NCI-H2081 (cell line): ENCODE measurements around the gene KCNJ6.
"Not testable (repeated sequence)": the region's sequence is repeated elsewhere in the genome, so short reads cannot be mapped to it uniquely, and the experiment has no call there.

ENCODE experiments used
- DNase-seq, 2 experiments: peaks; one replicate each; lab custom pipeline; 2025; lab: John Stamatoyannopoulos, UW

KCNJ6 gene, protein sequence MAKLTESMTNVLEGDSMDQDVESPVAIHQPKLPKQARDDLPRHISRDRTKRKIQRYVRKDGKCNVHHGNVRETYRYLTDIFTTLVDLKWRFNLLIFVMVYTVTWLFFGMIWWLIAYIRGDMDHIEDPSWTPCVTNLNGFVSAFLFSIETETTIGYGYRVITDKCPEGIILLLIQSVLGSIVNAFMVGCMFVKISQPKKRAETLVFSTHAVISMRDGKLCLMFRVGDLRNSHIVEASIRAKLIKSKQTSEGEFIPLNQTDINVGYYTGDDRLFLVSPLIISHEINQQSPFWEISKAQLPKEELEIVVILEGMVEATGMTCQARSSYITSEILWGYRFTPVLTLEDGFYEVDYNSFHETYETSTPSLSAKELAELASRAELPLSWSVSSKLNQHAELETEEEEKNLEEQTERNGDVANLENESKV

DNA sequence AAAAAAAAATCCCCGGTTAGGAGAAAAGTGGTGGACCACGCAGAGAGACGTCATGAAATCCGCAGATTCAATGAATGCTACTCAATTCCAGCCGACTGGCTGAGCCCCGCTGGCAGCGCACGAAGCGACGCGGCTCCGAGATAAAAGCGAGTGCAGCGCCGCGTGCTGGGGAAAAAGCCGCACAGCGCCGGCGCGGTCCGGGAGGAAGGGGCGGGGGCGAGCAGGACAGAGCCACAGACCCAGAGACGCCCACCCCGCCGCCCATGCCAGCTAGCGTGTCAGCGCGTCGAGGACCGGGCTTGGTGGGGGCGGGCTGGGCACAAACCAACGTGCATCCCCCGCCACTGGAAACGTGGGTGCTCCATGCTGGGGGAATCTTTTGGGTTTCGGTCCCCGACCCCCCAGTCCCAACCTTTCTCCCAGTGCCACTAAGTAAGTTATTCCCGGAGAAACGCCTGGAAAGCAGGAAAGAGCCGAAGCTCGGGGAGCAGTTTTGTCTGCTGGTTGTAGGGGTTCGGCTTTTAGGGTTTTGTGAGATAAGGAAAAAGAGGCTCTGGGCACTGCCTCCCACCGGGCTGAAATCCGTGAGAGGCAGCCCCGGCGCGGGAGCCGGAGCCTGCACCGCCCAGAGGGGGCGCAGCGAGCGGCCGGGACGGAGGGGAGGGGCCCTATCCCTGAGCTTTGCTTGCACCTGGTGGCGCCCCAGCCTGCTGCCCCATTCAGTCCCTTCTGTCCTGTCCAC is at the start of gene KCNJ6:
Gene KCNJ6 (minus strand): TSS at position 148 of the 742 bp plus-strand sequence. CDS start 75,775 bp downstream, outside the sequence.
- DNase-seq, result peak; percentile 34 to 57

DNA sequence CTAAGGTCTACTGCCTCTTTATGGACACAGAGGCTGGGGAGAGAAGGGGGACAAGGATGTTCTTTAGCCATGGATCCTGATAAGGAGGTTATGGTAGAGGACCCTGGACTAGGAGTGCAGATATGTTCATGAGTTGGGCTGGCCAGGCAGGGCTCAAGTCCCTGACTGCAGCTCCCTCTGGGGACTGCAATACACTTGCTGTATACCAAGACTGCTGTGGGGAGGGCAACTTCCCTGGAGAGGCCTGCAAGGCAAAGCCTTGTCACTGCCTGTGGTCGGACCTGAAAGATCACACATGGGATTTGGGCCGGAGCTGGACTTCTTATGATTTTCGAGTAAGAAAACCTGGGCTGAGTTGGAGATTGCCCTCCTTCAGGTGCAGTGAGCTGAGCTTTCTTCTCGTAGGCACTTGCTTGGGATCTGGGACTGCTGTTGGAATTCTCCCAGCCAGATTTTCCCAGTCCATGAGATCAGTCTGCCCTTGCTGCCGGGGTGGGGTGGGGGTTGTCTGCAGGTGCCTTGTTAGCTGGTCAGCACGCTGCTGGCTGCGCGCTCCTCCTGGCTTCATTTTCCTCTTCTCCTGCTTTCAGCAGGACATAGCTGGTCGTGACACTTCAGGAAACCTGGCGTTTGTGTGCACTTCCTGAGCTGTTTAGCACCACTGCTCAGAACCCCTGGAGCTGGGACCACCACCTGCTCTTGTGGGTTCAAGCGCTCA is 49.0 kb upstream of the KCNJ6 start:
- DNase-seq, result no peak

DNA sequence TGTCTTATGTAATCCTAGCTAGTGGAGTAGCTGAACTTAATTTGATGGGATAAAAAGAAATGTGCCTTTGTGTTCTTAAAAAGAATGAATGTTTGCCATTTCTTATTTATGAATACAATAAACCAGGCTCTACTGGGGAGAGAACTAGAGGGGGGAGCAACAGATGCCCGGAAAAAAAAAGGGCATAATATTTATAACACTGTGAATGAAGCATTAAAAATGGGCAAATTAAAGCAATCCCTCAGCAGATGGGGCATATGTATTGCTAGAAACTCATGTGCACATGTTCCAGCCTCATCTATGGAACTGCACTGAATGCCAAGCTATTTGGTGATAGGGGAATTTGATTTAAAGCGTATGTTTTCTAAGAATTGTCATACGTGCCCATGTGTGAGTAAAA is 42.3 kb upstream of the KCNJ6 start:
- no peak for DNase-seq

DNA sequence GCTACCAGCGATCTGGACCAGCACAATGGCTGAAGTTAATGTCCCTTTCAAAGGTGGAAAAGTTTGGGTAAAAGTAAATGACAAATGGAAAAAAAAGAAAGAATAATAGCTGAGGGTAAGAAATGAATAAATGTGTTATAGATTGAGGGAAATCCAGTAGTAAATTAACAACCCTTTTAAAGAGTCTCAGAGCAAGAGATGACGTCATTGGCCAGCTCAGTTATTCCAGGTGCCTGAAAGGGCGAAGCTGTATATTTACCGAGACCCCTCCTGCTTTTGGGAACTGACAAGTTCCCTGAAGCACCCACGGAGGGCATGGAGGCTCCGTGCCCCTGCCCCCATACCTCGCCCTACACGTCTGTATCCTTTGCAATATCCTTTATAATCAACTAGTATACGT is 40.5 kb upstream of the KCNJ6 start:
- DNase-seq, result no peak

DNA sequence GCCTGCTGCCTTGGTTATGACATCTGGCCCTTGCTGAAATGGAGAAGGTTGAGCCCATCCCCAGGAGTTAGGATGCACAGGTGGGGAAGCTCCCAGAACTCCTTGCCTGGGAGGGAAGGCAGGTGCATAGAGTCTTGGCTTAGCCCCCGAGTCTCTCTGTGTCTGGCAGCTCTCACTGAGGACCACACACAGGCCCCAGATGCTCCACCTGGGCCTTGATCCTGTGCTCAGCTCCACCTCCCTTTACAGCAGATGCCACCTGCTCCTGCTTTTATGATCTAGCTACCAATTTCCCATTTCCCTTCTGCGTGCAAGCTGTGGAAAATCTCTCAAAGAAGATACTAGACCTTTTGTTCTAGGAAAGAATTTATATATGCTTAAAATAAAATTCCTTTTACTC is 28.8 kb upstream of the KCNJ6 start:
- DNase-seq, result no peak

DNA sequence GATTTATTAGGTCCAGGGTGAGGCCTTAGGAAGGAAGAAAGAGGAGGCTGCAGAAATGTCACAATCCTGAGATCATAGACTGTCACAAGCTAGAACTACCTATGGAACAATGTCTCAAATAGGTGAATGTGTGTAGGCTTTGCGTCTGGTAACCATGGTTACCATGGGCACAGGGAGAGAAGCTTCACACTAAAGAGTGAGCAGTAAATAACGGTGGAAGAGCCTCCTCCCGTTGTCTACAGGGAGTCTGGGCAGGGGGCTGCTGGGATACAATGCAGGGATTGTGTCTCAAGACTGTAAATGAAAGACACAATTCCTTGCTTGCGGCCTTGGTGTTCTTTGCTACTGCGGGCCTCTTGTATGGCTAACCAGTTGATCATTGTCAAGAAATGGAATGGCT is 28.2 kb upstream of the KCNJ6 start:
- DNase-seq, result no peak

DNA sequence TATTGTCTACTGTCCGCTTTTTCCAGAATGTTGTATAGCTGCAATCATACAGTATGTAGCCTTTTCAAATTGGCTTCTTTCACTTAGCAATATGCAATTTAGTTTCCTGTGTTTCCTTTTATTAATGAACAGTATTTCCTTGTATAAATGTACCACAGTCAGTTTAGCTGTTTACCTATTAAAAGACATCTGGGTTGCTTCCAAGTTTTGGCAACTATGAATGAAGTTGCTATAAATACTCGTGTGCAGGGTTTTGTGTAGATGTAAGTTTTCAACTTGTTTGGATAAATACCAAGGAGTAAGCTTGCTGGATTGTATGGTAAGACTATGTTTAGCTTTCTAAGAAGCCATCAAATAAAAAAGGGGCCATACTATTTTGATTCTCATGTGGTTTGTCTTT is 24.4 kb upstream of the KCNJ6 start:
- no peak for DNase-seq

DNA sequence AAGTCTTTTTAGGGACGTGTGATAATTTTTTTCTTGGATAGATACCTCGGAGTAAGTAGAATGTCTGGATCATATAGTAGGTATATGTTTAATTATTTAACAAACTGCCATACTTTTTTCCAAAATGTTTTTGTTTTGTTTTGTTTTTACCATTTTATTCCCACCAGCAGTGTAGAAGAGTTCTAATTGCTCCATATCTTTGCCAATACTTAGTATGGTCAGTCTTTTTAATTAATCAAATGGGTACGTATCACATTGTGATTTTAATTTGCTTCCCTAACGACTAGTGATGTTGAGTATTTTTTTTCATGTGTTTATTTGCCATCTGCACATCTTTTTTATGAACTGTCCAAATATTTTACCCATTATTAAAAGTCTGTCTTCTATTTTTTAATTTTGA is 23.6 kb upstream of the KCNJ6 start:
- DNase-seq, result no peak

DNA sequence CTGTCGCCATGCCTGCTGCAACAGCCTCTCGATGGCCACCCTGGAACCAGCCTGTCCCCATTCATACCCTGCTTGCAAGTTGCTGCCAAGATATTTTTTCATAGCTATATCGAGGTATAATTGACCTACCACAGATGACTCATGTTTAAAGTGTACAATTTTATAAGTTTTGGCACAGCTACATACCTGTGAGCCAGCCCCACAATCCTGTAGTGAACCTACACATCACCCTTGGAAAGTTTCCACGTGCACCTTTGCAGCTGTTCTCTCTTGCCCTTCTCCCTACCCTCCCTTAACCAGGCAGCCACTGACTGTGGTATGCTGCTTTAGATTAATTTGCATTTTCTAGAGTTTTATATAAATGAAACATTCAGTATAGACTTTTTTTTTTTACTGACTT is 23.0 kb upstream of the KCNJ6 start:
- DNase-seq, result no peak

DNA sequence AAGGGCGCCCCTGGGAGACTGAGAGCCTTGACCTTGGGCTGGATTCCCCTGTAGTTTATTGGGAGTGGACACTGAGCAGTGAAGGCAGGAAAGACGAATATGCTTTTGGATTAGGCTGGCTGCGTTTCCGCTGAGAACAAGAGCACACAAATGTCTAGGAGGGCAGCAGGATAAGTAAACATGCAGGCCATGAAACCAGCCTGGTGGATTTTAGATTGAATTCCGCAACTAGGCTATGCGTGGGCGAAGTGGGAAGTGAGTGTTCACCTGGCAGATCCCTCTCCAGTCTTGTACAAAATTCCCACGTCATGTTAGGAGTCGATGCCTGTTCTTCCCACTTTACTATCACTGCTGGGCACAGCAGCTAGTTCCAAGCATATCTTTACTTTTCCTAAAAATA is 21.4 kb upstream of the KCNJ6 start:
- DNase-seq, result no peak

DNA sequence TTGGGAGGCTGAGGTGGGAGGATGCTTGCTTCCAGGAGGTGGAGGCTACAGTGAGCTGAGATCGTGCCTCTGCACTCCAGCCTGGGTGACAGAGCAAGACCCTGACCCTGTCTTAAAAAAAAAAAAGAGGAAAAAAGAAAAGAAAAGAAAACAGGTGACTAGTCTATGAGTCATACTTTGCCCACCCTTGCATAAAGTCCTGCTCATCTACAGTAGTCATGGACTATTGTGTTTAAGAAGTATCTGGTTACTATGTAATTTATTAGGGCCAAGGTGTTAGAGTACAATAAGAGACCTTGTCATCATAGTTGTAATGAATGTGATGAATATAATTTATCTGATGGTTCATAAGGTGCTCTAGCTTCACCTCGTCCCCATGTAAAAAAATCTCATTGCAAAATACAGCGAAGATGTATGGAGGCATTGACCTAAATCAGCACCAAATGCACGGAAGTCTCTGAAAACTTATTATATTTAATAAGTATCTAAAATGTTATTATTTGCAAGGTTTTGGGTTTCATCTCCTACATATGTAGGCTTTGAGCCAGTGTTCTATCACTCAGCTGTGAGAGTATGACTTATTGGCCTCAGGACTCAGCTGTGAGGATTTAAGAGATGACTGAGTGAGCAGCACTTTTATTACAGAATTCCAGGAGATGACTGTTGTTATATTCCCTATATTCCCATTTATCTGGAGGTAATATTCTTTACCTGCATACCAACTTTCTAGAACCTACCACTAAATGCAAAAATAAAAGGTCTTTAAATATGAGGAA is 19.9 kb upstream of the KCNJ6 start:
- DNase-seq, result no peak

DNA sequence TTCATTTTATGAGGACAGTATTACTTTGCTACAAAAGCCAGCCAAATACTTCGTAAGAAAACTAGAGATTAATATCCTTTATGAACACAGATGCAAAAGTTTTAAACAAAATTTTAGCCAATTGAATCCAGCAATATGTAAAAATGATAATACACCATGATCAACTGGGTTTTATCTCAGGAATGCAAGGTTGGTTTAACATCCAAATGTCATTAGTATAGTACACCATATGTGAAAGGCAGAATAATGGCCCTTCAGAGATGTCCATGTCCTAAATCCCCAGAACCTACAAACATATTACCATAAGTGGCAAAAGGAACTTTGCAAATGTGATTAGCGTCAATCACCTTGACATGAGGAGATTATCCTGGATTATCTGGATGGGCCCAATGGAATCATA is 16.7 kb upstream of the KCNJ6 start:
- no peak for DNase-seq

DNA sequence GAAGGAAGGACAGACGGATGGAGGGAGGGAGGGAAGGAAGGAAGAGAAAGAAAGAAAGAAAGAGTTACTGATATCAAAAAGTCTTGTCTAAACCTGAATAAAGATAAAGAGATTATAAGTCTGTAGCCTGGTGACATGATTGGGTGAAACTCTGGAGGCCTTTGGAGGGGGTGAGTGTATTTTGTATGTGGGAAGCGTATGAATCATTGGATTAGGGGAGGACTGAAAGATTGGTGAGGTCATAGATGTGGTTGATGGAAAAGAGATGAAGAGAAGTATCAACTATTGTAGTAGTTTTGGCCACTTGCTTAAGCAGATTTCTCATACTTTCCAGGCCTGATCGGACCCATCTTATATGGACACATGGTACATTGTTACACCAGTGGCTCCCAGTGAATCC is 11.5 kb upstream of the KCNJ6 start:
- no peak for DNase-seq

DNA sequence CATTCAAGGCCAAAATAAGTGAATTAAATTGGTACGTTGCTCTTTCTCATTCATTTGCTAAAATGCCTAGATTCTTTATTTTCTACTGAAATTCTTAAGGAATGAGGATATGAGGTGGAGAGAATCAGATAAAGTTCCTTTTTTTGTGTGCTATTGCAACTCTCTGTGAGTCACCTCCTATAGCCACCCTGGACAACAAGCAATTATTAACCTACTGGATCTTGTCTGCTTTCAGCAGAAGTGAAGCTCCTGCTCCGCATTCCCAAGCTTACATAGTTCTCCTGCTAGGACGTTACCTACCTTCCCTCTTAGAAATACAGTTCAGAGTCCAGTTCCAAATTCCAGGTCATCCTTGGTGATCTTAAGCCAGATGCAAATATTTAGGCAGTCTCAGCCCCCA is 4.8 kb upstream of the KCNJ6 start:
- DNase-seq, result no peak

DNA sequence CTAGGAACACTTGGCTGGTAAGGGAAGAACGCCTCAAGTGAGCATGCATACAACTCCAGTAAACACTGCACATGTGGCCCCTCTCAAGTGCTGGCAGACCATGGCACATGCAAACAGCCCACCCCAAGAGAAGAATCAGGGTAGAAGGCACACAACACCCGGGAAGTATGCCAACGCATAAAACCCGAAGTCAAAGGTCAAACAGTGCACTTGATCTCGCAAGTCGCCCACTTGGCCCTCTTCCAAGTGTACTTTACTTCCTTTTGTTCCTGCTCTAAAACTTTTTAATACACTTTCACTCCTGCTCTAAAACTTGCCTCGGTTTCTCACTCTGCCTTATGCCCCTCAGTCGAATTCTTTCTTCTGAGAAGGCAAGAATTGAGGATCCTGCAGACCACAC is 4.0 kb upstream of the KCNJ6 start:
- DNase-seq, result not testable (repeated sequence)

DNA sequence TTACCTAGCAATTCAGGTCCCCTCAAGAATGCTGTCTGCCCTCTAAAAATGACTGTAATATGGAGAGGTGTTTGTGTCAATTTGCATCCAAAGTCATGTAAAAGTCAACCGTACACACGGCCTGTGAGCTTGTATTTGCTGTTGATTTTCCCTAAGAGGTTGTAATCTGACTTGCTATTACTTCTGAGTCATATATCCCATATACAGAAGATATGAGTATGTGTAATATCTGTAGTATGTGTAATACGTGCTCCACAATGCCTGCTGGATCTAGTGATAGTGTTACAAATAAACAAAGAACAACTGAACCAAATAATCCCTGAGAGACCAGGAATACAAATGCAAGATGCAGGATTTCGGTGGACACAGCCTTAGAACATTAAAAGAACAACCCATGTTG is 1.4 kb upstream of the KCNJ6 start:
- DNase-seq, result no peak

DNA sequence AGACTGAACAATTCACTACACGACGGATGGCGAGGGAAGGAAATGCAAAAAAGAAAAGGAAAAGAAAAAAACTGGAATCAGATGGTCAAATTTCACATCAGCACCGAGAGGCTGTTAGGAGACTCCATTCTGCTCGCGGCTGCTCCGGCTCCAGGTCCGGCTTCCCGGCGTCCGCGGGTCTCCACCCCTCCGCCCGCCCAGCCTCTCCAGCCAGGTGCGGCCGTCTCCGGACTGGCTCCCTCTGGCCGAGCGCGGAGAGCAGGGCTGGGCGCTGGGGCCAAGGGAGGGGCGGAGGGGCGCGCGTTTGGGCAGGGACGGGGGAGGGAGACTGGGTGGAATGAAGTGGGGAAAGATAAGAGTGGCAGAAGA is 332 bp downstream of the KCNJ6 start:
- DNase-seq, result no peak

DNA sequence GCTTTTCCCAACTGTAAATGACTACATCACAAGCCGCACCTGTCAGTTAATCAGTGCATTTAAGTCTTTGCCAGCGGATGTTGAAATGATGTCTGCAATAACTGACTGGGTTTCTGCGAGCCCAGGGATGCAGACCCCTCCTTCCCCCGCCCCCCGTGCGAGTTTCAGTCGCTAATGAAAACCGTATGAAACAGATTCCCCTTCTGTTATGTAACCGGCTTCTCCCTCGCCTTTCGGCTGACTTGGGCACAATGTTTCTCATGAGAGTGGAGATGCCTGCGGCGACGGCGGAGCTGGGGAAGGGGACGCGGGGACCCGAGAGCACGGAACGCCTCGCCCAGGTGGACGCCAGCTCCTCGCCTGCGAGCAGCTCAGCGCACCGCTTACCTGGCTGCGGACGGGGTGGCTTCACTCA is 753 bp downstream of the KCNJ6 start:
- DNase-seq, result peak in 1 of 2 experiments; percentile 21

DNA sequence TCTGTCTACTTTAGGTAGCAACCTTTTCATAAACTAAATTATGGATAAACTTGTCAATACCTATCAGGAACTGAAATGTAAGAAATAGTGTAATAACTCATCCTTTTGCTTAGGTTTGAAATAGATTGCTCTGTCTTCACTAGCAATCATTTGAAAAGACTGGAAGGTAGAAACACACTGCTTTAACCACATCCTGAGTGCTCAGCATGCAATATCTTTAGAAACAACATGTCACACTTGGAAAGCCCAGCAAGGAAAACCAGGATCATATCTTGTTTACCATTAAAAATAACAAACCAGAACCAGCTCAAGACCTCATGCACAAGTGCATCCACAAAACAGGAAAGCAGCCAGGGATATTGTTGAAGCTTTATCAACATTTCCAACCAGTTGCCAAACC is 3.6 kb downstream of the KCNJ6 start:
- DNase-seq, result no peak

DNA sequence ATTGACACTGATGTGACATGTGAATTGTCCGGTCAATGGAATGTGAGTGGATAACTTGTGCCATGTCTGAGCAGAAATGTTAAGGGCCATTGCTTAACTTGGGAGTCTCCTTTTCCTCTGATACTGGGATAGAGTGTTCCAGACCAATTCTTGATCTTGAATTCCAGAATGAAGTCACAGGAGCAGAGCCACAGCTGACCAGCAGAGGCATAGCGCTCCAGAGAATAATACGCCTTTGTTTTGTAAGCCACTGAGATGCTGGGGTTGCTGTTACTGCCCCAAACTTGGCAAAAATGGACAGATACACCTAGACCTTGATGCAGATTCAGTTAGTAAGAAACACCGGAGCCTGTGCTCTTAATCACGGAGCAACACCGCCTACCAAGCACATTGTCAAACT is 6.3 kb downstream of the KCNJ6 start:
- no peak for DNase-seq

DNA sequence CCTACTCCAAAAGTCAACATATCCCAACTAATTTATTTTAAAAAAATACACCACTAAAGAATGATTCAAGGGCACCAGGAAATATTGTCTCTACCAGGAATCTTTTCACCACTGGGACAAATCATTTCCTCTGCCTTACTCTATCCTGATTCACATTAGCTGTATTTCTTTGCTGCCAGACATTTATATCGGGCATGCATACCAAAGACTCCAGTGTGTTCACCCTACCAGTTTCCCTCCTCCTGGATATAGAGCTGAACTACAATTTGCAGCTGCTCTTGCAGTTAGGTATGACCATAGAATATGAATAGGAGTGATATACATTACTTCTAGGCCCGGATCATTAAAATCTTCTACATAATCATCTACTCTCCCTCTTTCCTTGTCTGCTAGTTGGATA is 7.6 kb downstream of the KCNJ6 start:
- DNase-seq, result no peak

DNA sequence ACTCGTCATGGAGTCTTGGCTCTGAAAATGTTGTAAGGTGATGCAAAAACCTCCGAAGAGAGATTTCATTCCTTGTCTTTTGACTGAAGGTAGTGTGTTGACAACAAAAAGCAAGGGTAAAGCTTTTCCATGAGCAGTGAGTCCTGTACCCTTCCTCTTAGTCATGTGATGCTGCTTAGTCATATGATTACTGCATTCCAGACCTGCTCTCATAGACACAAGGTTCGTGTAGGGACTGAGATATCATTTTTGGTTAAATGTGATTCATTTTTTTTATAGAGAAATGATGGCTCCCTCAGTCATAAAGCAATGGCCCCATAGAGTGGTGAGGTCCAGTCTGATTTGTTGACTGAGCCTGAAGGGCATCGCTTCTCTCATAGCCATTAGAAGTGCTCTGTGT is 9.2 kb downstream of the KCNJ6 start:
- DNase-seq, result no peak
